ENCODE results near the gene ADCY2. TPM values are rescaled to one million over a fixed set of nuclear protein-coding genes. Genes with fewer than 3 reads are reported as not detected.

Gene ADCY2
- total RNA-seq, 1 donor from 2014 or later, result 1.5 TPM

- no peak overlapping the region for H3K4me3 Mint-ChIP-seq (ENCODE audit: unreplicated experiment)
- peaks cover 4% of the 10 kb centered on the region for H3K27me3 Mint-ChIP-seq (ENCODE audit: unreplicated experiment)
- H3K27ac Mint-ChIP-seq (ENCODE audit: unreplicated experiment), result no peak overlapping the region
- H3K36me3 Mint-ChIP-seq (ENCODE audit: low read depth, unreplicated experiment), result no peaks in the 10 kb centered on the region
- no peak for DNase-seq (ENCODE audit: low spot score)
- H3K4me1 Mint-ChIP-seq (ENCODE audit: unreplicated experiment), result peaks cover 20% of the 10 kb centered on the region
- TF ChIP-seq CTCF (IDR thresholded peaks at IDR 0.05; ENCODE audit: unreplicated experiment), result no peak
- no peaks in the 10 kb centered on the region for H3K9me3 Mint-ChIP-seq (ENCODE audit: unreplicated experiment)
Observed at GRCh38 chr5:7759951-7760580, 364.1 kb downstream of the ADCY2 start.

GRCh38 chr5:7762267-7762666 lies 366.3 kb downstream of the ADCY2 start:
- peaks cover 2% of the 10 kb centered on the region for H3K27me3 Mint-ChIP-seq (ENCODE audit: unreplicated experiment)
- DNase-seq (ENCODE audit: low spot score), result no peak
- H3K4me1 Mint-ChIP-seq (ENCODE audit: unreplicated experiment), result peaks cover 8% of the 10 kb centered on the region
- no peak overlapping the region for H3K4me3 Mint-ChIP-seq (ENCODE audit: unreplicated experiment)
- no peaks in the 10 kb centered on the region for H3K36me3 Mint-ChIP-seq (ENCODE audit: low read depth, unreplicated experiment)
- H3K27ac Mint-ChIP-seq (ENCODE audit: unreplicated experiment), result no peak overlapping the region
- H3K9me3 Mint-ChIP-seq (ENCODE audit: unreplicated experiment), result no peaks in the 10 kb centered on the region
- no peak for TF ChIP-seq CTCF (IDR thresholded peaks at IDR 0.05; ENCODE audit: unreplicated experiment)

- Mint-ChIP-seq H3K4me3 (ENCODE audit: unreplicated experiment) (no peak overlapping the region), H3K9me3 (ENCODE audit: unreplicated experiment) (no peaks in the 10 kb centered on the region), H3K4me1 (ENCODE audit: unreplicated experiment) (peaks cover 8% of the 10 kb centered on the region), H3K27me3 (ENCODE audit: unreplicated experiment) (peaks cover 2% of the 10 kb centered on the region), H3K36me3 (ENCODE audit: low read depth, unreplicated experiment) (no peaks in the 10 kb centered on the region), H3K27ac (ENCODE audit: unreplicated experiment) (no peak overlapping the region)
- DNase-seq (ENCODE audit: low spot score), result no peak
- TF ChIP-seq CTCF (IDR thresholded peaks at IDR 0.05; ENCODE audit: unreplicated experiment), result no peak
Observed at GRCh38 chr5:7763621-7764072, 367.7 kb downstream of the ADCY2 start.

GRCh38 chr5:7764452-7764851 lies 368.5 kb downstream of the ADCY2 start:
- Mint-ChIP-seq H3K27ac (ENCODE audit: unreplicated experiment) (no peak overlapping the region), H3K27me3 (ENCODE audit: unreplicated experiment) (no peaks in the 10 kb centered on the region), H3K4me3 (ENCODE audit: unreplicated experiment) (no peak overlapping the region), H3K9me3 (ENCODE audit: unreplicated experiment) (no peaks in the 10 kb centered on the region), H3K36me3 (ENCODE audit: low read depth, unreplicated experiment) (no peaks in the 10 kb centered on the region), H3K4me1 (ENCODE audit: unreplicated experiment) (peaks cover 8% of the 10 kb centered on the region)
- DNase-seq (ENCODE audit: low spot score), result no peak
- no peak for TF ChIP-seq CTCF (IDR thresholded peaks at IDR 0.05; ENCODE audit: unreplicated experiment)

DNA sequence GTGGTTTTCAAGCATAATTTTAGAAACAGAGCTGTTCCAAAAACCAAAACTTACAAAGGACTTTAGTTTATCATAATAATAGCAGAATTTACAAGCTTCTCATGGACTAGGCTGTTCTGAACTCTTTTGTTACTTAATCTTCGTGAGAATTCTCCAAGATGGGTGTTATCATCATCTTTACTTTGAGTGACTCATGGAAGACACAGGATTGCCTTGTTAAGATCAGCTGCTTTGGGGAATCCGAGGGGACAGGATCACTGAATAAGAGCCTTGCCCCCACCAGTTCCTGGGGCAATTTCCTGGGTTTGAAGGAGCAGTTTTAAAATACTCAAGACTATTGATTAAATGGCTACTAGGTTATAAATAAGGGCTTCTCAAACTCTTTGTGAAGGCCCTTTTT lies 374.5 kb downstream of the ADCY2 start:
- peaks cover 19% of the 10 kb centered on the region for H3K4me1 Mint-ChIP-seq (ENCODE audit: unreplicated experiment)
- H3K4me3 Mint-ChIP-seq (ENCODE audit: unreplicated experiment), result no peak overlapping the region
- no peaks in the 10 kb centered on the region for H3K27me3 Mint-ChIP-seq (ENCODE audit: unreplicated experiment)
- no peaks in the 10 kb centered on the region for H3K36me3 Mint-ChIP-seq (ENCODE audit: low read depth, unreplicated experiment)
- no peaks in the 10 kb centered on the region for H3K9me3 Mint-ChIP-seq (ENCODE audit: unreplicated experiment)
- H3K27ac Mint-ChIP-seq (ENCODE audit: unreplicated experiment), result no peak overlapping the region
- no peak for DNase-seq (ENCODE audit: low spot score)
- no peak for TF ChIP-seq CTCF (IDR thresholded peaks at IDR 0.05; ENCODE audit: unreplicated experiment)

Data from endothelial cell (in vitro differentiated cells).